Measurements from ENCODE around the gene FNTB. TPM values are rescaled to one million over a fixed set of nuclear protein-coding genes. Genes with fewer than 3 reads are reported as not detected.

Gene FNTB
- total and polyA plus RNA-seq, 2 of the 13 experiments (the other 11 are each of a cell fraction or from before 2014, with no cell fraction given): 23.6 to 28.5 TPM

DNA sequence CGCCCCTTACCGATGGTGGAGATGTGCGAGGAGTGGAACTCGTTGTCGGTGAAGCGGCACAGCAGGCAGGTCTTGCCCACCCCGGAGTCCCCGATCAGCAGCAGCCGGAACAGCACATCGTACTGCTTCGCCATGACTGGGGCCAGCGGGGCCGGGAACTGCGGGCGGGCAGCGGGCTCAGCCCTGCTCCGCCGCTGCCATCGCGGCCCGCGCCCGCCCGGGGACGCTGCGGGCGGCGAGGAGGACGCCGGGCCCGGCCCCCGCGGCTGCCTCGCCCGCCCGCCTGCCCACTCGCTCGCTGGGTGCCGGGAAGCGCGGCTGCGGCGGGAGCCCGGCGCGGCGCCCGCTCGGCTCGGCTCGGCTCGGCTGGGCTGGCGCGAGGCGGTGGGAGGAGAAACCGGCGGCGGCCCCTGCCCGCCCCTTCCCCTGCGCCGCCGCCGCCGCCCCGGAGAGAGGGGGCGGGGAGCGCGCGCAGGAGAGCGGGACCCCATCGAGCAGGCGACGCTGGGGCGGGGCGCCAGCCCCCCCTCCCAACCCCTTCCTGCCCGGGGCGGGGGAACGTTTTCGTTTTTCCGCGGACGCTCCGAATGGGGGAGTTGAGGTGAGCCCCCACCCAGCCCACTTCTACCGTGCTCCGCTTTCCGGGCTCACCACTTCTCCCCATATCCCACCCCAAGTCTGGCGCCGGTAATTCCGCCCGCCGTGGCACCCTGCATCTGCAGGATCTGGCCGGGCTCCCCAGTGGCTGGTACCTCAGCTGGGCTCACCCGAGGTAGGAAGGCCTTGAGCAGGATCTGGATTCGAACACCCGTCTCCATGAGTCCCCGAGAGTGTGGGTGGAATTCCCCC, 14.5 kb upstream of the FNTB start, which contains the start of gene RAB15 (continued):
- 0 out of 2 replicates have a peak, but pooled peaks have one; percentile 18 for TF ChIP-seq ZFY (CRISPR knock-in tag; IDR thresholded peaks at IDR 0.05)
- TF ChIP-seq MBD4 (IDR thresholded peaks at IDR 0.05; ENCODE audit: borderline replicate concordance, low read length): no peak
- no peak for TF ChIP-seq FOXC1 (CRISPR knock-in tag; IDR thresholded peaks at IDR 0.05; ENCODE audit: borderline replicate concordance)
- no peak for TF ChIP-seq ZNF589 (CRISPR knock-in tag; conservative IDR thresholded peaks at IDR 0.05)
- no peak for TF ChIP-seq GATAD1 (CRISPR knock-in tag; IDR thresholded peaks at IDR 0.05)
- TF ChIP-seq RFX5 (IDR thresholded peaks at IDR 0.05; ENCODE audit: low read depth, low read length): no peak
- 0 out of 2 replicates have a peak, but pooled peaks have one; percentile 30 for TF ChIP-seq CSRNP1 (CRISPR knock-in tag; IDR thresholded peaks at IDR 0.05)
- TF ChIP-seq ADNP (CRISPR knock-in tag; IDR thresholded peaks at IDR 0.05): no peak
- TF ChIP-seq ZNF644 (CRISPR knock-in tag; IDR thresholded peaks at IDR 0.05; ENCODE audit: low read depth): no peak
- TF ChIP-seq ZNF547 (CRISPR knock-in tag; IDR thresholded peaks at IDR 0.05): no peak
- TF ChIP-seq PATZ1 (CRISPR knock-in tag; IDR thresholded peaks at IDR 0.05): peak; percentile 58
- TF ChIP-seq THAP8 (CRISPR knock-in tag; IDR thresholded peaks at IDR 0.05; ENCODE audit: borderline replicate concordance): no peak
- peak; percentile 69; the same call in 1 of the 2 replicates for TF ChIP-seq ATF7-NPFF (CRISPR knock-in tag; IDR thresholded peaks at IDR 0.05; ENCODE audit: low read depth)
- no peak for TF ChIP-seq SMARCE1 (IDR thresholded peaks at IDR 0.05; ENCODE audit: borderline replicate concordance)
- no peak for TF ChIP-seq KDM4B (CRISPR knock-in tag; IDR thresholded peaks at IDR 0.05)
- TF ChIP-seq ZNF777 (CRISPR knock-in tag; IDR thresholded peaks at IDR 0.05): peak; percentile 57; the same call in 1 of the 2 replicates
- TF ChIP-seq ZNF709 (CRISPR knock-in tag; IDR thresholded peaks at IDR 0.05): no peak
- no peak for TF ChIP-seq ZNF816 (CRISPR knock-in tag; IDR thresholded peaks at IDR 0.05; ENCODE audit: borderline replicate concordance)
- TF ChIP-seq TBP (CRISPR knock-in tag; IDR thresholded peaks at IDR 0.05): no peak
- TF ChIP-seq ZNF530 (CRISPR knock-in tag; IDR thresholded peaks at IDR 0.05; ENCODE audit: low read depth): no peak
- no peak for TF ChIP-seq CCDC6 (CRISPR knock-in tag; IDR thresholded peaks at IDR 0.05)
- TF ChIP-seq ONECUT2 (CRISPR knock-in tag; IDR thresholded peaks at IDR 0.05): no peak
- no peak for TF ChIP-seq KDM6A (CRISPR knock-in tag; IDR thresholded peaks at IDR 0.05; ENCODE audit: low read depth)
- TF ChIP-seq ZEB1 (IDR thresholded peaks at IDR 0.05; ENCODE audit: insufficient replicate concordance, low read depth): no peak
- no peak for TF ChIP-seq ZNF772 (CRISPR knock-in tag; IDR thresholded peaks at IDR 0.05)
- no peak for TF ChIP-seq BCL6 (CRISPR knock-in tag; IDR thresholded peaks at IDR 0.05)
- TF ChIP-seq ZNF441 (CRISPR knock-in tag; IDR thresholded peaks at IDR 0.05; ENCODE audit: borderline replicate concordance): no peak
